Dendritic cell treated with granulocyte-macrophage colony-stimulating factor and Interleukin-4, amounts not matched to agents 40 ng/mL and 50 ng/mL, for 4 days (primary cell): ENCODE data around the gene TGM3.

Source experiments
- H3K27ac Mint-ChIP-seq: one replicate; pipeline ENCODE4 v1.8.0; 2022; ENCODE audit warnings: mild to moderate bottlenecking, mixed read lengths
- H3K27me3 Mint-ChIP-seq: one replicate; pipeline ENCODE4 v1.8.0; 2022; ENCODE audit warnings: mild to moderate bottlenecking, mixed read lengths
- H3K36me3 Mint-ChIP-seq: one replicate; pipeline ENCODE4 v1.8.0; 2022; ENCODE audit warnings: low read depth, mixed read lengths
- H3K4me1 Mint-ChIP-seq: one replicate; pipeline ENCODE4 v1.8.0; 2022; ENCODE audit warnings: low read depth, mixed read lengths
- H3K4me3 Mint-ChIP-seq: one replicate; pipeline ENCODE4 v1.8.0; 2022; ENCODE audit warnings: mild to moderate bottlenecking, moderate library complexity, mixed read lengths
- H3K9me3 Mint-ChIP-seq: one replicate; pipeline ENCODE4 v1.8.0; 2022; ENCODE audit warnings: mixed read lengths
- intact Hi-C: fragments of 100-400 bp; cut with micrococcal nuclease; formaldehyde crosslinking; loops from one replicate; pipeline ENCODE4 v1.15.0; 2022

TGM3 gene

DNA sequence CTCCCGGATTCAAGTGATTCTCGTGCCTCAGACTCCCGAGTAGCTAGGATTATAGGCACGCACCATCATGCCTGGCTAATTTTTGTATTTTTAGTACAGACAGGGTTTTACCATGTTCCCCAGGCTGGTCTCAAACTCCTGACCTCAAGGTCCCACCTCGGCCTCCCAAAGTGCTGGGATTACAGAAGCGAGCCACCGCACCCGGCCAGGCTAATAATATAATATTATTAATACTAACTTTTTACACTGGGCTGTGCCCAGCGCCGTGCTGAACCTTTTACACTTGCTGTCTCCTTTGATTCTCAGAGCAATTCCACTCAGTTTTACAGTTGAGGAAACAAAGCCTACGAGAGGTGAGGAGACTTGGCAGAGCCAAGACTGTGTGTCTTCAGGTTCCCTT lies 2.3 kb upstream of the TGM3 start:
- Mint-ChIP-seq H3K36me3 (no peaks in the 10 kb centered on the region), H3K4me1 (peaks cover 72% of the 10 kb centered on the region), H3K27me3 (peaks cover 13% of the 10 kb centered on the region), H3K27ac (no peak overlapping the region), H3K9me3 (no peaks in the 10 kb centered on the region), H3K4me3 (no peak overlapping the region)
- intact Hi-C loops = no loop called here

DNA sequence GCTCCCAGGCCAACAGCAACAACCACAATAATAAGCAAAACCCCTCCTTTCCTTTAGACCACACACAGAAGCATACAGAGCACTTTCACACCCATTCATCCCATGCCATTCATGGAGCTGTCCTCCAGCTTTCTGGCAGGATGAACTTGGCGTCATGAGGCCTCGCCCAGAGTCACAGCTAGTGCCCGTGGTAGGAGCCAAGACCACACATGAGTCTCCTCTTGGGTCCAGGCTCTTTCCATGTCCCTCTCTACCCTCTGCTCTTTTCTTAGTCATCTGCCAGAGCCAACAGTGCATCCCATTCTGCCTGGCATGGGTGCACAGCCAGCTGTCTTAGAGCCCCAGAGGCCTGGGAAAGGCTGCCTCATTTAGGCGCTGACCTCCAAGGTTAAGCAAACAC lies 1.8 kb upstream of the TGM3 start:
- intact Hi-C loops = no loop called here
- H3K36me3 Mint-ChIP-seq = no peaks in the 10 kb centered on the region
- H3K27ac Mint-ChIP-seq = no peak overlapping the region
- peaks cover 13% of the 10 kb centered on the region for H3K27me3 Mint-ChIP-seq
- H3K4me3 Mint-ChIP-seq = no peak overlapping the region
- H3K9me3 Mint-ChIP-seq = no peaks in the 10 kb centered on the region
- peaks cover 73% of the 10 kb centered on the region for H3K4me1 Mint-ChIP-seq

DNA sequence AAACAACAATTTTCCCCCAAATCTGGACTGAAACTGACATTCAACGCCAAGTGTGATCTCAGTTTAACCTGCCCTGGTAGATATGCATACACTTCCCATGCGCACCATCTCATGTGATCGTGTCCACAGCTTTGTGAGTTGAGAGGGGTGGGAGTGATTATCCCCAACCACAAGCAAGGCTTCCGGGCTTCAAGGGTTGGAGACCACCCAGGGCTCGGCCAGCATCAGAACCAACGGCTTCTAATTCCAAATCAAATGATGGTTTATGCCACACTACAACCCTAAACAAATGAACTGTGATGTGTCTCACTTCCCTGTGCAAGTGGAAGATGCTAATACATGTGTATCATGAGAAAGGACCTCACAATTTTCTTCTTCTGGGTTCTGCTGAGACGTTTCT lies 515 bp upstream of the TGM3 start:
- Mint-ChIP-seq H3K4me1 (peaks cover 74% of the 10 kb centered on the region), H3K9me3 (no peaks in the 10 kb centered on the region)
- intact Hi-C loops = no loop called here

DNA sequence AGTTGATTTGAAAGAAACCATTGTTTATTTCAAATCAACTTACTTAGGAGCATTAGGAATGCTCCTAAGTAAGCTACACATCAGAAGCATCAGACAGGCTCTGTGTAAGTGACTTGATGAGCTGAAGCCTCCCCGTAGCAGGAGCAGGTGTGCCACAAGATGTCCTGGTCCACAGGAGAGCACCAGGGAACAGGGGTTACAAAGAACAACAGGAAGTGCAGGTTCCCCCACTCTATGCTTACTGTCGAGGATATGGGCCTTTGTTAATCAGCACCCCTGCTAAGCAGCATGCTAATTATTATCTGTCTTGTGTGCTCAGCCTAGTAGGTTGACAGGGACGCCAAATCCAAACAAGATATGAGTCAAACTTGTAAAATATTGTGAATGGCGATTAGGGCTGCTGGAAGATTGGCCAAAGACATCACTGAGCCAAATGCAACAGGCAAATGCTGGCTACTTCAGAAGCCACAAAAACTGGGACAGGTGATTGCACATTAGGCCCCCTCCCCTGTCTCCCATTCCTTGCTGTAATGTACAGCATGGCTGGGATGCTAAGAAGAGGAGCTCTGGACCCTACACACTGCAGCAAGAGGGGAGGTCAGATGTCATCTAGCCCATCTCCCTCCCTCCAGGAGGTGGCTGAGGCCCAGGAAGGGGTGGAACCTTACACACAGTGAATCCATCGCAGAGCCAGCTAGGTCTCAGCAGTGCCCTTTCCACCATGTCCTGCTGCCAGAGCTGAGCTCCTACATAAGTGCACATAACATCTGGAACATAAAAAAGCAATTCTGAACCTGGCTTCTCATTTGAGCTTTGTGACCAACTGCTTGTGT lies 939 bp downstream of the TGM3 start:
- peaks cover 69% of the 10 kb centered on the region for H3K4me1 Mint-ChIP-seq
- peaks cover 9% of the 10 kb centered on the region for H3K27me3 Mint-ChIP-seq
- no peak overlapping the region for H3K27ac Mint-ChIP-seq
- intact Hi-C loops = no loop called here
- H3K36me3 Mint-ChIP-seq = no peaks in the 10 kb centered on the region
- no peak overlapping the region for H3K4me3 Mint-ChIP-seq
- no peaks in the 10 kb centered on the region for H3K9me3 Mint-ChIP-seq

More for the DNA sequence above, 515 bp upstream of the TGM3 start:
- Mint-ChIP-seq H3K27me3 (peaks cover 14% of the 10 kb centered on the region), H3K36me3 (no peaks in the 10 kb centered on the region), H3K27ac (no peak overlapping the region), H3K4me3 (no peak overlapping the region)

DNA sequence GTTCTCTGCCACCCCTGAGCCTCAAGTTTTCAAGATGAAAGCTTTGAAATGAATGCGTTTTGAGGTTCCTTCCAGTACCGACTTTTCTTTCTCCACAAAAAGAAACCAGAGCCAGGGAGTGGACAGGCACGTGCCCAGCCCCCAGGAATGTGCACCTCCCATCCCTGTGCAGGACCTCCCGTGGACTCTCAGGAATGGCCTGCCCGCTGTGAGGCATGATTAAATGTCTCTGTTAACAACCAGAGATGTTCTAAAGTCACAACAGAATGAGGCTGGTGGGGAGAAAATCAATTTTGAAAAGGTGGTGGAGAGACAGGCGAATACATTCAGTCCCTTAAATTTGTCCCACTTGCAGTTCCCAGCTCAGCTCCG lies 1.5 kb downstream of the TGM3 start:
- no peak overlapping the region for H3K27ac Mint-ChIP-seq
- no peaks in the 10 kb centered on the region for H3K9me3 Mint-ChIP-seq
- H3K36me3 Mint-ChIP-seq = no peaks in the 10 kb centered on the region
- H3K4me1 Mint-ChIP-seq = peaks cover 68% of the 10 kb centered on the region
- intact Hi-C loops = no loop called here
- peaks cover 9% of the 10 kb centered on the region for H3K27me3 Mint-ChIP-seq
- no peak overlapping the region for H3K4me3 Mint-ChIP-seq

DNA sequence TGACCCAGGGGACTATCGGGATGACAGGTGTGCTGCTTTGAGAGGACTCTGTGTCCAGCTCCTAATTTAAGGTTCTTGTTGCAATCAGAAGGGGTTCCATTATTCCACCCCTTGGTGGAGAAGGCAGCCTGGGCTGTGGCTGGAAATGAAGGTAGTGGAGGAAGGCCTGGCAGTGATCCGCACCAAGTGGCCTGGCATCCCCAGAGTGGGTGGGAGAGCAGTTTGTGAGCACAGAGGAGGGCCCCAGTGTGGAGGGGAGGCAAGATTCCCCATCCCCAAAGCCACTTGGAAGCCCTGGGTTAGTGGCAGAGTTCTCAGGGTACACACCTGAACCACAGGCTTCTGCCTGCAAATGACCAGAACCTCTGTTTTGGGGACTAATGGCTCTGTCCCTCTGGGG lies 2.3 kb downstream of the TGM3 start:
- intact Hi-C loops = no loop called here
- no peak overlapping the region for H3K27ac Mint-ChIP-seq
- no peaks in the 10 kb centered on the region for H3K9me3 Mint-ChIP-seq
- H3K27me3 Mint-ChIP-seq = peaks cover 7% of the 10 kb centered on the region
- peaks cover 64% of the 10 kb centered on the region for H3K4me1 Mint-ChIP-seq
- H3K4me3 Mint-ChIP-seq = no peak overlapping the region
- no peaks in the 10 kb centered on the region for H3K36me3 Mint-ChIP-seq

DNA sequence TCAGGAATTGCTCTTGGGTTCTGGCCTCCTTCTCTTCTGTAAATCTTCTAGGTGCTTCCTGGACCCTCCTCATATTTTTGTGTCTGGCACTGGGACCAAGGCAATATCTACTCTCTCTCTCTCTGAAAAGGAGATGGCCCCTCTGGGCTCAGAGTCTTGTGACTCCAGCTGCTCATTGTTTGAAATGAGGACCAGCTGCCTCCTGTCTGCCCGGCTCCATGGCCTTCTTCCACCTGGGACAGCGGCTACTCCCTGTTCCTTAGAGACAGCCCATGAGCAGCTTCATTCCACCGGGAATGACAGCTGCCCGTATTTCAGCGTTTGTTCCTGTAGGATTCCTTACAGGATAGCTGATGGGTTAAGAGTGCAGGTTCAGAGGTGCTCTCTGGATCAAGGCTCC lies 2.9 kb downstream of the TGM3 start:
- intact Hi-C loops = no loop called here
- Mint-ChIP-seq H3K4me1 (peaks cover 61% of the 10 kb centered on the region), H3K4me3 (no peak overlapping the region), H3K27me3 (peaks cover 7% of the 10 kb centered on the region), H3K27ac (no peak overlapping the region), H3K9me3 (no peaks in the 10 kb centered on the region), H3K36me3 (no peaks in the 10 kb centered on the region)

DNA sequence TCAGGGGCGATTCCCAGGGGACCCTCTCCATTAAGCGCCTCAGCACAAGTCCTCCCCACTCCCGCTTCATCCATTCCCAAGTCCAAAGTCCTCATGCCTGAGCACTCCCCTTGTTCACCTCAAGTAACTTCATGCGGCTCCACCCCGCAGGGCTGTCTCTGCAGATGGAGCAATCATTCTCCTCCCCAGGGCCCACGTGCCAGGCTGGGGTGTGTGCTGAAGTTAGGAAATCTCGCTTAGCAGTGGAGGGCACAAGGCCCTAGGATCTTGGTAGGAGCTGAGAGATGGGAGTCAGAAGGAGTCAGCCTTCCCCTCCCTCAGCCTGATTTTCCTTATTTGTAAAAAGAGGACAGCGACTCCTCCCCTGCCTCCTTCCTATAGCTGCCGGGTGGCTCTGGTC lies 3.5 kb downstream of the TGM3 start:
- Mint-ChIP-seq H3K36me3 (no peaks in the 10 kb centered on the region), H3K4me1 (peaks cover 55% of the 10 kb centered on the region), H3K27me3 (peaks cover 7% of the 10 kb centered on the region), H3K9me3 (no peaks in the 10 kb centered on the region), H3K4me3 (no peak overlapping the region), H3K27ac (peak overlapping the region; percentile 66)
- intact Hi-C loops = no loop called here

DNA sequence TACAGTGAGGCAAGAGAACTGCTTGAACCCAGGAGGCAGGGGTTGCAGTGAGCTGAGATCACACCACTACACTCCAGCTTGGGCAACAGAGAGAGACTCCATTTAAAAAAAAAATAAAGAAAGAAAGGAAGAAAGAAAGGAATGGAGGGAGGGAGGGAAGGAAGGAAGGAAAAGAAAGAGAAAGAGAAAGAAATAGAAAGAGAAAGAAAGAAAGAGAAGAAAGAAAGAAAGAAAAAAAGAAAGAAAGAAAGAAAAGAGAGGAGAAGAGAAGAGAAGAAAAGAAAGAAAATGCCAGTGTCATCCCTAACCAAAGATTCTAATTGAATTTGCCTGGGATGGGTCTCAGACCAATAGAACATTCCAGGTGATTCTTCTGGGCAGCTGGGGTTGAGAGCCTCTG lies 4.2 kb downstream of the TGM3 start:
- H3K4me3 Mint-ChIP-seq = no peak overlapping the region
- intact Hi-C loops = loop anchor here (2.0 kb wide), 1 partner anchor 81 kb away; no protein-coding TSS in a partner anchor
- H3K27me3 Mint-ChIP-seq = peaks cover 7% of the 10 kb centered on the region
- no peaks in the 10 kb centered on the region for H3K36me3 Mint-ChIP-seq
- no peaks in the 10 kb centered on the region for H3K9me3 Mint-ChIP-seq
- peaks cover 55% of the 10 kb centered on the region for H3K4me1 Mint-ChIP-seq
- peak overlapping the region; percentile 66 for H3K27ac Mint-ChIP-seq

DNA sequence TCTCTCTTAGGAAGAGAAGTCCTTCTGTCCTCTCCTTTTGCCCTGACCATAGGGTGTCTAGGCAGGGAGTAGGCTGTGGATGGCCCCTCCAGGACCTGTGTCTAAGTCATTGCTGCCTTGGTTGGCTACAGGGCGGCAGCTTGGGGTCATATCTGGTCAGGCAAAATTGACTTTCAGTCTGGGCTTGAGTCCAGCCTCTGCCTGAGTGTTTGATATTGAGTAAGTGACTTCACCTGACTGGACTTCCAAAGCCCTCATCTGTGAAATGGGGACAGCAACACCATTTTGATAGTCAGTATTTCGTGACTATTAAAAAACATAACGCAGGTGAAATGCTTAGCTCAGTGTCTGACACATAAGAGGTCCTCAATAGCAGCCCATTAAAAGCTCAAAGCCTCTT lies 4.6 kb downstream of the TGM3 start:
- peak overlapping the region; percentile 80 for H3K27ac Mint-ChIP-seq

DNA sequence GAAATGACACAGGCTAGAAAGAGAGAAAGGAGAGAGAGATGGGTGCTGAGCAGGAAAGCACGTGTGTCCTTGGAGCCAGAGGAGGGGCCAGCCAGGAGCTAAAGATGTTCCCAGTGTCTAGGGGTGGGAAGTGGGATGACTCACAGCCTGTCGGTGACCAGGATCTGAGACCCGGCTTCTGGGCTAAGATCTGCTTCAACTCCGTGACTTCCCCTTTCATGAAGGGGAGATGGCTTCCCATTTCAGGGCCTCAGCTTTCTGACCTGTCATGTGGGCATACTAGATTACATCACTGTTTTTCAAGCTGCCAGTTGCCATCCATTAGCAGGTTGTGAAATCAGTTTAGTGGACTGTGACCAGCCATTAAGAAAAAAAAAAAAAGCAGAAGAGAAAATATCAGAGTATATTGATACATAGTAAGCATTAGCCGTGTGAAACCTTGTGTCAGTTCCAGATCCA lies 5.4 kb downstream of the TGM3 start:
- Mint-ChIP-seq H3K27ac (peak overlapping the region; percentile 80), H3K4me1 (peaks cover 52% of the 10 kb centered on the region), H3K27me3 (peaks cover 5% of the 10 kb centered on the region), H3K4me3 (no peak overlapping the region), H3K36me3 (no peaks in the 10 kb centered on the region), H3K9me3 (no peaks in the 10 kb centered on the region)
- intact Hi-C loops = loop anchor here (1.0 to 2.0 kb wide), 2 partner anchors 11 to 82 kb away; no protein-coding TSS in a partner anchor

More for the DNA sequence above, 4.6 kb downstream of the TGM3 start:
- Mint-ChIP-seq H3K4me1 (peaks cover 55% of the 10 kb centered on the region), H3K36me3 (no peaks in the 10 kb centered on the region), H3K4me3 (no peak overlapping the region), H3K9me3 (no peaks in the 10 kb centered on the region), H3K27me3 (peaks cover 7% of the 10 kb centered on the region)
- intact Hi-C loops = loop anchor here (2.0 kb wide), 1 partner anchor 82 kb away; no protein-coding TSS in a partner anchor

DNA sequence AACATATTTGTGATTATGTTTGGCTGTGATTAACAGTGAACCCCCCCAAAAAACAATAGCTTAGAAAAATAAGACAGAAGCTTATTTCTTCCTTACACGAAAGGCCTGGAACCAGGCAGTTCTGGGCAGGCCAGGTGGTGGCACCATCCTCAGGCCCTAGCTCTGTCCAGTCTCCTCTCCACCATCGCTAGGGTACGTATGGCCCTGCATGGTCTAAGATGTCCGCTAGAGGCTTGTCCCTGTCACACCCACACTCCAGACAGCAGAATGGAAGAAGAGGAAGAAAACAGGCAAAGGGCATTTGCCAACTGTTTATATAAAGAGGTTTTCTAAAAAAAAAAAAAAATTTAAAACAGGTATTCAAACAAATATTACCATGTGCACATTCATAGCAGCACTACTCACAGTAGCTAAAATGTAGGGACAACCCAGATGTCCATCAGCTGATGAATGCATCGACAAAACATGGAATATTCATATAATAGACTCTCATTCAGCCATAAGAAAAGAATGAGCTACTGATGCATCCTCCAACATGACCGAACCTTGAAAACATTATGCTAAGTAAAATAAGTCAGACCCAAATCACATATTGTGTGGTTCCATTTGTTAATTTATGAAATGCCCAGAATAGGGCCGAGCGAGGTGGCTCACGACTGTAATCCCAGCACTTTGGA lies 6.7 kb downstream of the TGM3 start:
- peak overlapping the region; percentile 39 for H3K27ac Mint-ChIP-seq
- intact Hi-C loops = no loop called here
- peaks cover 4% of the 10 kb centered on the region for H3K27me3 Mint-ChIP-seq
- H3K4me1 Mint-ChIP-seq = peaks cover 45% of the 10 kb centered on the region
- H3K36me3 Mint-ChIP-seq = no peaks in the 10 kb centered on the region
- H3K9me3 Mint-ChIP-seq = no peaks in the 10 kb centered on the region
- no peak overlapping the region for H3K4me3 Mint-ChIP-seq

DNA sequence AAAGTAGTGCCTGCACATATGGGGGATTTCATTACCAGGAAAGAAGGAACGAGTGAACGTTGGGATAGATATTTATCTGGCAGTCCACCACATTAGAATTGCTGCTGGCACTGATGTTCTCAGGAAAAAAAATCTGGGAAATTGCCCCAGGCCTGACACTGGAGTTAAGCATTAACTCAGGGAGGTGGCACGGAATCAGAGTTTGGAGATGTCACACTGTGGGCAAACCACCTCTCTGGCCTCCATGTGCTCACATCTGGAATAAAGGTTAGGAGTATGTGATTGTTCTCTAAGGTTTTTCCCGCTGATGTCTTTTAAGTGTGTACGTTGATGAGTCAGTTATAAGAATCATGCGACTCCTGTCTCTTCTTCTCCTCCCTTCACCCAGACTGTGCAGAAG lies 7.9 kb downstream of the TGM3 start:
- Mint-ChIP-seq H3K27ac (no peak overlapping the region), H3K4me1 (peaks cover 42% of the 10 kb centered on the region), H3K36me3 (no peaks in the 10 kb centered on the region), H3K9me3 (no peaks in the 10 kb centered on the region), H3K4me3 (no peak overlapping the region), H3K27me3 (peaks cover 4% of the 10 kb centered on the region)
- intact Hi-C loops = no loop called here

DNA sequence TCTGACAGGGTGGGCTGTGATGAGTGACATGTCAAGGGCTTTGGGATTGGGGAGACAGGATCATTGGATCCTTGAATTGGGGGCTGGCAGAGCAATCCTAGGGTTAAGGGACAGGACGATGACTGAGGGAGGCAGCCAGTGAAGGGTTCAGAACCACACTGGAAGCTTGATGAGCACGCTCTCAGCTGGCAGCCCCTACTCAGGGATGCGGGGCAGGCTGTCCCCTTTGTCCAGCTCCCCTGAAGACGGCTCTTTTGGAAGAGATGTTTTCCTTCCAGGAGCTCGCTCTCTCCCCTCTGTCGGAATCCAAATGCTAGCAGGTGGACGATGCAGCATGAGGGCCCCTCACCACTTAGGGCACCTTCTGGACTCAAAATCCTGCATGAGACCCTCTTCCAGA lies 8.4 kb downstream of the TGM3 start:
- no peaks in the 10 kb centered on the region for H3K9me3 Mint-ChIP-seq
- H3K27ac Mint-ChIP-seq = no peak overlapping the region
- intact Hi-C loops = no loop called here
- H3K36me3 Mint-ChIP-seq = no peaks in the 10 kb centered on the region
- H3K27me3 Mint-ChIP-seq = peaks cover 3% of the 10 kb centered on the region
- peaks cover 38% of the 10 kb centered on the region for H3K4me1 Mint-ChIP-seq
- H3K4me3 Mint-ChIP-seq = no peak overlapping the region
